Neural crest cell (in vitro differentiated cells): Measurements from ENCODE around the gene ERVH48-1. TPM values are rescaled to one million over a fixed set of nuclear protein-coding genes. Genes with fewer than 3 reads are reported as not detected.

Experiments used
- DNase-seq: peaks from one replicate; pipeline ENCODE4 v3.0.0; 2021; ENCODE audit warnings: low read depth, mixed read lengths, low spot score
- H3K27ac Mint-ChIP-seq: one replicate; pipeline ENCODE4 v1.8.0; 2021; ENCODE audit warnings: mild to moderate bottlenecking, mixed read lengths; ENCODE audit not compliant: unreplicated experiment
- H3K27me3 Mint-ChIP-seq: 2 replicates; pipeline ENCODE4 v1.8.0; 2021; ENCODE audit warnings: low read depth, mild to moderate bottlenecking, mixed read lengths
- H3K36me3 Mint-ChIP-seq: 2 replicates; pipeline ENCODE4 v1.8.0; 2021; ENCODE audit warnings: low read depth, mild to moderate bottlenecking, mixed read lengths
- H3K4me1 Mint-ChIP-seq: 2 replicates; pipeline ENCODE4 v1.8.0; 2021; ENCODE audit warnings: mixed read lengths
- H3K4me3 Mint-ChIP-seq: one replicate; pipeline ENCODE4 v1.8.0; 2021; ENCODE audit warnings: mild to moderate bottlenecking, mixed read lengths
- H3K9me3 Mint-ChIP-seq: 2 replicates; pipeline ENCODE4 v1.8.0; 2021; ENCODE audit warnings: mixed read lengths
- CTCF ChIP-seq: fragments of 200-600 bp; sonication (generic); conservative IDR thresholded peaks from 2 replicates; pipeline ENCODE4 v1.5.0; 2021; ENCODE audit warnings: antibody characterized with exemption, mild to moderate bottlenecking
- total RNA-seq: library from RNA; stranded (reverse); gene quantifications from 2 replicates; pipeline ENCODE4 v1.2.1, GENCODE V29; 2021

Gene ERVH48-1
- total RNA-seq, 1 donor from 2014 or later: not detected

GRCh38 chr21:42905195-42905594 is 20.2 kb downstream of the ERVH48-1 start:
- Mint-ChIP-seq H3K4me3 (no peak overlapping the region), H3K9me3 (peaks cover 4% of the 10 kb centered on the region), H3K27me3 (no peaks in the 10 kb centered on the region), H3K4me1 (no peaks in the 10 kb centered on the region), H3K36me3 (peaks cover 25% of the 10 kb centered on the region), H3K27ac (no peak overlapping the region)
- TF ChIP-seq CTCF: no peak
- no peak for DNase-seq

- no peak for DNase-seq
- TF ChIP-seq CTCF: no peak
- no peak overlapping the region for H3K27ac Mint-ChIP-seq
- H3K9me3 Mint-ChIP-seq: peaks cover 4% of the 10 kb centered on the region
- H3K4me1 Mint-ChIP-seq: no peaks in the 10 kb centered on the region
- H3K36me3 Mint-ChIP-seq: peaks cover 26% of the 10 kb centered on the region
- H3K27me3 Mint-ChIP-seq: no peaks in the 10 kb centered on the region
- H3K4me3 Mint-ChIP-seq: no peak overlapping the region
Observed at GRCh38 chr21:42903817-42904216, 21.6 kb downstream of the ERVH48-1 start.

GRCh38 chr21:42900446-42900845 is 25.0 kb downstream of the ERVH48-1 start:
- Mint-ChIP-seq H3K9me3 (no peaks in the 10 kb centered on the region), H3K27ac (no peak overlapping the region), H3K36me3 (peaks cover 17% of the 10 kb centered on the region), H3K4me1 (no peaks in the 10 kb centered on the region), H3K4me3 (no peak overlapping the region), H3K27me3 (no peaks in the 10 kb centered on the region)
- no peak for TF ChIP-seq CTCF
- DNase-seq: no peak

- peak; percentile 97 for DNase-seq
- no peak for TF ChIP-seq CTCF
- H3K4me1 Mint-ChIP-seq: peaks cover 11% of the 10 kb centered on the region
- H3K36me3 Mint-ChIP-seq: no peaks in the 10 kb centered on the region
- no peaks in the 10 kb centered on the region for H3K27me3 Mint-ChIP-seq
- no peaks in the 10 kb centered on the region for H3K9me3 Mint-ChIP-seq
- peak within 1 kb of the TSS; percentile 91 for H3K27ac Mint-ChIP-seq
- H3K4me3 Mint-ChIP-seq: peak within 1 kb of the TSS; percentile 93
Observed at GRCh38 chr21:42892931-42893755, 32.3 kb downstream of the ERVH48-1 start, which contains the start of gene NDUFV3. NDUFV3 (plus strand) TSS chr21:42893309; CDS start chr21:42893334, 25 bp downstream.

GRCh38 chr21:42892582-42892930 is 32.9 kb downstream of the ERVH48-1 start:
- DNase-seq: no peak
- H3K27me3 Mint-ChIP-seq: no peaks in the 10 kb centered on the region
- TF ChIP-seq CTCF: no peak
- H3K36me3 Mint-ChIP-seq: no peaks in the 10 kb centered on the region
- H3K27ac Mint-ChIP-seq: peak overlapping the region; percentile 91
- H3K4me1 Mint-ChIP-seq: peaks cover 11% of the 10 kb centered on the region
- peak overlapping the region; percentile 84 for H3K4me3 Mint-ChIP-seq
- H3K9me3 Mint-ChIP-seq: no peaks in the 10 kb centered on the region
